MM.1S (cell line): ENCODE data around the gene WNT8A.

ENCODE experiments used
- CTCF ChIP-seq: fragments of 300-600 bp; sonication (generic); IDR thresholded peaks from 2 replicates; pipeline ENCODE4 v1.5.1; 2016; ENCODE audit warnings: antibody characterized with exemption, low read length, mixed read lengths
- EZH2phosphoT487 ChIP-seq: fragments of 300-600 bp; sonication (generic); IDR thresholded peaks from 2 replicates; pipeline ENCODE4 v1.6.1; 2018; ENCODE audit warnings: antibody characterized with exemption, low read length

GRCh38 chr5:138053554-138053953 lies 30.3 kb upstream of the WNT8A start:
- TF ChIP-seq CTCF (no peak), EZH2phosphoT487 (no peak)
